ACC112 (cell line): ENCODE measurements around the gene THSD1.

Experiments
- H2AFZ ChIP-seq: fragments of 200-600 bp; sonication (generic); one replicate; pipeline ENCODE4 v1.6.0; 2017; ENCODE audit warnings: antibody characterized with exemption, low read length; ENCODE audit not compliant: unreplicated experiment
- H3K27ac ChIP-seq: fragments of 200-600 bp; sonication (generic); 2 replicates; pipeline ENCODE4 v1.5.1; 2014; ENCODE audit warnings: low read depth, mild to moderate bottlenecking, antibody characterized with exemption, low read length, moderate library complexity
- H3K27me3 ChIP-seq: fragments of 200-600 bp; sonication (generic); 2 replicates; pipeline ENCODE4 v1.6.1; 2014; ENCODE audit warnings: mild to moderate bottlenecking, antibody characterized with exemption, low read length, moderate library complexity, mixed read lengths; ENCODE audit not compliant: insufficient read depth
- H3K36me3 ChIP-seq: fragments of 200-600 bp; sonication (generic); 2 replicates; pipeline ENCODE4 v1.6.1; 2016; ENCODE audit warnings: mild to moderate bottlenecking, antibody characterized with exemption, low read length, moderate library complexity, mixed read lengths; ENCODE audit not compliant: insufficient read depth
- H3K4me1 ChIP-seq: fragments of 200-600 bp; sonication (generic); one replicate; pipeline ENCODE4 v1.6.1; 2016; ENCODE audit warnings: low read length, mixed read lengths; ENCODE audit not compliant: insufficient read depth, unreplicated experiment, control insufficient read depth
- H3K4me3 ChIP-seq: fragments of 200-600 bp; sonication (generic); 2 replicates; pipeline ENCODE4 v1.5.1; 2014; ENCODE audit warnings: mild to moderate bottlenecking, low read depth, low read length
- H3K79me2 ChIP-seq: fragments of 200-600 bp; sonication (generic); one replicate; pipeline ENCODE4 v1.6.0; 2016; ENCODE audit warnings: low read length; ENCODE audit not compliant: control insufficient read depth, unreplicated experiment, insufficient read depth

THSD1 gene

GRCh38 chr13:52405767-52406494 lies at the start of gene THSD1:
TSS of gene THSD1 (minus strand) at chr13:52406172. CDS start at chr13:52402600, 3,572 bp downstream.
- no peaks in the 10 kb centered on the region for H3K27me3 ChIP-seq
- H2AFZ ChIP-seq: peak within 1 kb of the TSS; percentile 76
- no peak within 1 kb of the TSS for H3K27ac ChIP-seq
- H3K36me3 ChIP-seq: no peaks in the 10 kb centered on the region
- peaks cover 9% of the 10 kb centered on the region for H3K4me1 ChIP-seq
- peak within 1 kb of the TSS; percentile 86 for H3K4me3 ChIP-seq
- H3K79me2 ChIP-seq: no peaks in the 10 kb centered on the region

GRCh38 chr13:52455677-52456041 lies 49.7 kb upstream of the THSD1 start:
- Histone ChIP-seq H3K27me3 (no peaks in the 10 kb centered on the region), H3K4me1 (peaks cover 36% of the 10 kb centered on the region), H3K36me3 (peaks cover 3% of the 10 kb centered on the region; the same call in 1 of the 2 replicates), H2AFZ (peak overlapping the region; percentile 68), H3K27ac (peak overlapping the region; percentile 56), H3K4me3 (peak overlapping the region; percentile 89), H3K79me2 (peaks cover 47% of the 10 kb centered on the region)

GRCh38 chr13:52454820-52455676 lies 49.1 kb upstream of the THSD1 start, which contains the start of gene CKAP2:
TSS of gene CKAP2 (plus strand) at chr13:52455478. CDS start at chr13:52455557, 79 bp downstream.
- Histone ChIP-seq H3K36me3 (peaks cover 2% of the 10 kb centered on the region; the same call in 1 of the 2 replicates), H3K4me3 (peak within 1 kb of the TSS; percentile 89), H3K27me3 (no peaks in the 10 kb centered on the region), H2AFZ (peak within 1 kb of the TSS; percentile 95), H3K4me1 (peaks cover 35% of the 10 kb centered on the region), H3K79me2 (peaks cover 41% of the 10 kb centered on the region), H3K27ac (peak within 1 kb of the TSS; percentile 56)

- Histone ChIP-seq H3K4me3 (peak overlapping the region; percentile 89), H3K4me1 (peaks cover 30% of the 10 kb centered on the region), H3K79me2 (peaks cover 41% of the 10 kb centered on the region), H3K27me3 (no peaks in the 10 kb centered on the region), H3K36me3 (no peaks in the 10 kb centered on the region; the same call in 1 of the 2 replicates), H2AFZ (peak overlapping the region; percentile 95), H3K27ac (no peak overlapping the region)
Observed at GRCh38 chr13:52454459-52454819, 48.5 kb upstream of the THSD1 start.

- Histone ChIP-seq H2AFZ (no peak overlapping the region), H3K27me3 (no peaks in the 10 kb centered on the region), H3K4me1 (peaks cover 35% of the 10 kb centered on the region), H3K4me3 (no peak overlapping the region), H3K79me2 (peaks cover 47% of the 10 kb centered on the region), H3K36me3 (no peaks in the 10 kb centered on the region; the same call in 1 of the 2 replicates), H3K27ac (no peak overlapping the region)
Observed at GRCh38 chr13:52452470-52452869, 46.5 kb upstream of the THSD1 start.

GRCh38 chr13:52451135-52451804 lies 45.3 kb upstream of the THSD1 start:
- Histone ChIP-seq H3K79me2 (peaks cover 41% of the 10 kb centered on the region), H3K36me3 (peaks cover 2% of the 10 kb centered on the region; the same call in 1 of the 2 replicates), H3K4me1 (peaks cover 26% of the 10 kb centered on the region), H2AFZ (no peak overlapping the region), H3K27me3 (no peaks in the 10 kb centered on the region), H3K27ac (no peak overlapping the region), H3K4me3 (peak overlapping the region; percentile 43)

- Histone ChIP-seq H3K4me3 (peak overlapping the region; percentile 43), H3K4me1 (peaks cover 26% of the 10 kb centered on the region)
Observed at GRCh38 chr13:52450793-52451116, 44.8 kb upstream of the THSD1 start.

GRCh38 chr13:52450012-52450792 lies 44.2 kb upstream of the THSD1 start, which contains the start of gene VPS36:
TSS of gene VPS36 (minus strand) at chr13:52450634. CDS start at chr13:52450594, 40 bp downstream.
- H3K79me2 ChIP-seq: peaks cover 37% of the 10 kb centered on the region
- H2AFZ ChIP-seq: peak within 1 kb of the TSS; percentile 97
- H3K27ac ChIP-seq: peak within 1 kb of the TSS; percentile 84
- peak within 1 kb of the TSS; percentile 89 for H3K4me3 ChIP-seq
- H3K27me3 ChIP-seq: no peaks in the 10 kb centered on the region
- peaks cover 2% of the 10 kb centered on the region; the same call in 1 of the 2 replicates for H3K36me3 ChIP-seq
- peaks cover 26% of the 10 kb centered on the region for H3K4me1 ChIP-seq

More at GRCh38 chr13:52450793-52451116, 44.8 kb upstream of the THSD1 start:
- peak overlapping the region; percentile 41 for H2AFZ ChIP-seq
- H3K27ac ChIP-seq: no peak overlapping the region
- no peaks in the 10 kb centered on the region for H3K27me3 ChIP-seq
- H3K79me2 ChIP-seq: peaks cover 39% of the 10 kb centered on the region
- H3K36me3 ChIP-seq: peaks cover 2% of the 10 kb centered on the region; the same call in 1 of the 2 replicates

- peaks cover 26% of the 10 kb centered on the region for H3K4me1 ChIP-seq
- peaks cover 40% of the 10 kb centered on the region for H3K79me2 ChIP-seq
- H3K4me3 ChIP-seq: peak overlapping the region; percentile 89
- H3K36me3 ChIP-seq: peaks cover 2% of the 10 kb centered on the region; the same call in 1 of the 2 replicates
- H3K27ac ChIP-seq: peak overlapping the region; percentile 84
- H2AFZ ChIP-seq: peak overlapping the region; percentile 97
- H3K27me3 ChIP-seq: no peaks in the 10 kb centered on the region
Observed at GRCh38 chr13:52449331-52450011, 43.5 kb upstream of the THSD1 start.
